Loucy (cell line): ENCODE measurements around the gene PRSS38.

Source experiments
- H2AFZ ChIP-seq: fragments of 200-600 bp; sonication (generic); 2 replicates; pipeline ENCODE4 v1.6.0; 2016; ENCODE audit warnings: antibody characterized with exemption, mild to moderate bottlenecking, low read length, moderate library complexity
- H3F3A ChIP-seq: fragments of 200-600 bp; 2 replicates; pipeline ENCODE4 v1.6.0; 2016; ENCODE audit warnings: antibody characterized with exemption, low read depth, mild to moderate bottlenecking
- H3K27me3 ChIP-seq: fragments of 200-600 bp; sonication (generic); 2 replicates; pipeline ENCODE4 v1.6.1; 2014; ENCODE audit warnings: low read length, mild to moderate bottlenecking; ENCODE audit not compliant: insufficient read depth, poor library complexity, severe bottlenecking
- H3K36me3 ChIP-seq: fragments of 200-600 bp; sonication (generic); 2 replicates; pipeline ENCODE4 v1.6.1; 2016; ENCODE audit warnings: low read length; ENCODE audit not compliant: insufficient read depth
- H3K4me1 ChIP-seq: fragments of 200-600 bp; sonication (generic); 2 replicates; pipeline ENCODE4 v1.5.1; 2014; ENCODE audit warnings: low read length, mild to moderate bottlenecking; ENCODE audit not compliant: insufficient read depth, poor library complexity, severe bottlenecking
- H3K4me2 ChIP-seq: fragments of 200-600 bp; sonication (generic); 2 replicates; pipeline ENCODE4 v1.6.0; 2014; ENCODE audit warnings: antibody characterized with exemption, low read length, low read depth, mild to moderate bottlenecking; ENCODE audit not compliant: poor library complexity, severe bottlenecking
- H3K4me3 ChIP-seq: fragments of 200-600 bp; sonication (generic); 2 replicates; pipeline ENCODE4 v1.5.1; 2014; ENCODE audit warnings: low read length, mild to moderate bottlenecking, mixed read lengths; ENCODE audit not compliant: poor library complexity, severe bottlenecking
- H3K79me2 ChIP-seq: fragments of 200-600 bp; sonication (generic); 2 replicates; pipeline ENCODE4 v1.6.1; 2014; ENCODE audit warnings: low read length; ENCODE audit not compliant: insufficient read depth
- H3K9ac ChIP-seq: fragments of 200-600 bp; sonication (generic); 2 replicates; pipeline ENCODE4 v1.6.0; 2014; ENCODE audit warnings: mild to moderate bottlenecking, low read depth, low read length, moderate library complexity; ENCODE audit not compliant: poor library complexity, severe bottlenecking
- H3K9me2 ChIP-seq: fragments of 200-600 bp; sonication (generic); replicated peaks from 2 replicates; pipeline ENCODE4 v1.6.1; 2016; ENCODE audit warnings: low read depth, low read length, mixed read lengths
- H3K9me3 ChIP-seq: fragments of 200-600 bp; sonication (generic); 2 replicates; pipeline ENCODE4 v1.6.1; 2014; ENCODE audit warnings: mild to moderate bottlenecking, antibody characterized with exemption, low read length, low read depth; ENCODE audit not compliant: insufficient read depth
- H4K20me1 ChIP-seq: fragments of 200-600 bp; sonication (generic); 2 replicates; pipeline ENCODE4 v1.6.0; 2014; ENCODE audit warnings: antibody characterized with exemption, low read length, mild to moderate bottlenecking; ENCODE audit not compliant: insufficient read depth, poor library complexity, severe bottlenecking
- EZH2phosphoT487 ChIP-seq: fragments of 200-600 bp; IDR thresholded peaks from 2 replicates; pipeline ENCODE4 v1.6.1; 2018; ENCODE audit warnings: antibody characterized with exemption, mild to moderate bottlenecking, moderate library complexity, borderline replicate concordance
- TF ChIP-seq, protein P1 (sequence below): fragments of 200-600 bp; sonication (generic); conservative IDR thresholded peaks from 2 replicates; pipeline ENCODE4 v1.5.1; 2014; ENCODE audit warnings: mild to moderate bottlenecking, antibody characterized with exemption, low read length

The PRSS38 gene

GRCh38 chr1:227864882-227865281, 49.4 kb downstream of the PRSS38 start:
- H4K20me1 ChIP-seq: no peaks in the 10 kb centered on the region
- H3K9me3 ChIP-seq: no peaks in the 10 kb centered on the region
- H3K27me3 ChIP-seq: no peaks in the 10 kb centered on the region
- no peak for TF ChIP-seq EZH2phosphoT487
- TF ChIP-seq, protein P1, sequence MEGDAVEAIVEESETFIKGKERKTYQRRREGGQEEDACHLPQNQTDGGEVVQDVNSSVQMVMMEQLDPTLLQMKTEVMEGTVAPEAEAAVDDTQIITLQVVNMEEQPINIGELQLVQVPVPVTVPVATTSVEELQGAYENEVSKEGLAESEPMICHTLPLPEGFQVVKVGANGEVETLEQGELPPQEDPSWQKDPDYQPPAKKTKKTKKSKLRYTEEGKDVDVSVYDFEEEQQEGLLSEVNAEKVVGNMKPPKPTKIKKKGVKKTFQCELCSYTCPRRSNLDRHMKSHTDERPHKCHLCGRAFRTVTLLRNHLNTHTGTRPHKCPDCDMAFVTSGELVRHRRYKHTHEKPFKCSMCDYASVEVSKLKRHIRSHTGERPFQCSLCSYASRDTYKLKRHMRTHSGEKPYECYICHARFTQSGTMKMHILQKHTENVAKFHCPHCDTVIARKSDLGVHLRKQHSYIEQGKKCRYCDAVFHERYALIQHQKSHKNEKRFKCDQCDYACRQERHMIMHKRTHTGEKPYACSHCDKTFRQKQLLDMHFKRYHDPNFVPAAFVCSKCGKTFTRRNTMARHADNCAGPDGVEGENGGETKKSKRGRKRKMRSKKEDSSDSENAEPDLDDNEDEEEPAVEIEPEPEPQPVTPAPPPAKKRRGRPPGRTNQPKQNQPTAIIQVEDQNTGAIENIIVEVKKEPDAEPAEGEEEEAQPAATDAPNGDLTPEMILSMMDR: no peak
- H3K36me3 ChIP-seq: no peaks in the 10 kb centered on the region
- H2AFZ ChIP-seq: no peak overlapping the region
- no peaks in the 10 kb centered on the region for H3K9me2 ChIP-seq
- no peak overlapping the region for H3K4me3 ChIP-seq
- no peaks in the 10 kb centered on the region for H3K79me2 ChIP-seq
- no peak overlapping the region for H3K9ac ChIP-seq
- H3K4me1 ChIP-seq: peaks cover 7% of the 10 kb centered on the region
- no peaks in the 10 kb centered on the region for H3F3A ChIP-seq
- H3K4me2 ChIP-seq: no peak overlapping the region

DNA sequence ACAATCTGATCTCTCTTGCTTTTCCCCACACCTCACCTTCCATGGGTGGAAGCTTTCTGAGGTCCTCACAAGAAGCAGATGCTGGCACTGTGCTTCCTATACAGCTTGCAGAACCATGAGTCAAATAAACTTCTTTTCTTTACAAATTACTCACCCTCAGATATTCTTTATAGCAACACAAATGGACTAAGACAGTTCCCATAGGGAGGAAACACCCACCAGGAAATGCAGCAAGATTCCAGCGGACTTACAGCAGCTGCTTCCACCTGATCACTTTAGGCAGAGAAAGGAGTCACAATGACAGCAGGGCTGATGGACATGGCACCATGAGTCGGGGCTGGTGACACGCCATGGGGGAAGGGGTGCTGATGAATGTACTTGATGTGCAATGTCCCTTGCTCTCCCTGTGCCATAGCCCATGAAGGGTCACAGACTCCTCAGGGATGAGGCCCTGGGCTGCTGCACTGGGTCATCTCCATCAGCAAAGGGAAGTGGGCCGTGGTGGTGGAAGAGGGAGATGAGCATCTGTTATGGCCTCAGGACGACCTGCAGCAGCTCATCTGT, 53.9 kb downstream of the PRSS38 start:
- TF ChIP-seq, protein P1: no peak
- no peak for TF ChIP-seq EZH2phosphoT487
- Histone ChIP-seq H4K20me1 (no peaks in the 10 kb centered on the region), H3K4me3 (peak overlapping the region; percentile 50)

GRCh38 chr1:227869851-227870305, 54.4 kb downstream of the PRSS38 start:
- no peaks in the 10 kb centered on the region for H3K9me2 ChIP-seq
- H3K79me2 ChIP-seq: no peaks in the 10 kb centered on the region
- TF ChIP-seq, protein P1: no peak
- no peak for TF ChIP-seq EZH2phosphoT487
- H4K20me1 ChIP-seq: no peaks in the 10 kb centered on the region
- no peaks in the 10 kb centered on the region for H3K36me3 ChIP-seq
- H2AFZ ChIP-seq: no peak overlapping the region; the same call in 1 of the 2 replicates
- no peaks in the 10 kb centered on the region for H3K27me3 ChIP-seq
- peak overlapping the region; percentile 73 for H3K4me2 ChIP-seq
- no peaks in the 10 kb centered on the region for H3K9me3 ChIP-seq
- H3F3A ChIP-seq: no peaks in the 10 kb centered on the region
- H3K4me3 ChIP-seq: peak overlapping the region; percentile 50
- H3K4me1 ChIP-seq: peaks cover 20% of the 10 kb centered on the region
- H3K9ac ChIP-seq: no peak overlapping the region

More for the DNA sequence above, 53.9 kb downstream of the PRSS38 start:
- peaks cover 20% of the 10 kb centered on the region for H3K4me1 ChIP-seq
- peak overlapping the region; percentile 73 for H3K4me2 ChIP-seq
- no peak overlapping the region for H3K9ac ChIP-seq
- H3K9me2 ChIP-seq: no peaks in the 10 kb centered on the region
- H3F3A ChIP-seq: no peaks in the 10 kb centered on the region
- no peaks in the 10 kb centered on the region for H3K27me3 ChIP-seq
- no peaks in the 10 kb centered on the region for H3K36me3 ChIP-seq
- no peaks in the 10 kb centered on the region for H3K9me3 ChIP-seq
- H2AFZ ChIP-seq: no peak overlapping the region
- no peaks in the 10 kb centered on the region for H3K79me2 ChIP-seq
